ENCODE data around the gene NUP107.
A peak's percentile ranks its signal among the peaks of the same experiment; 100 is the strongest.

NUP107 gene

GRCh38 chr12:68743356-68743755 is 56.6 kb downstream of the NUP107 start:
- DNase-seq = no peak

GRCh38 chr12:68745376-68745903 is 58.7 kb downstream of the NUP107 start:
- no peak for DNase-seq

- peak; percentile 91 for DNase-seq
These were observed 59.3 kb downstream of the NUP107 start, which contains the start of gene SLC35E3 for GRCh38 chr12:68745904-68746571. Gene SLC35E3 (plus strand): TSS chr12:68746176. CDS start chr12:68746378, 202 bp downstream.

GRCh38 chr12:68746572-68747180 is 59.9 kb downstream of the NUP107 start:
- DNase-seq = peak; percentile 48

GRCh38 chr12:68749443-68749842 is 62.7 kb downstream of the NUP107 start:
- no peak for DNase-seq

GRCh38 chr12:68749861-68750260 is 63.1 kb downstream of the NUP107 start:
- no peak for DNase-seq

- no peak for DNase-seq
These were observed 63.7 kb downstream of the NUP107 start for GRCh38 chr12:68750506-68750905.

GRCh38 chr12:68755536-68756243 is 68.9 kb downstream of the NUP107 start:
- no peak for DNase-seq

GRCh38 chr12:68759852-68760251 is 73.1 kb downstream of the NUP107 start:
- DNase-seq = no peak

GRCh38 chr12:68760806-68761441 is 74.1 kb downstream of the NUP107 start:
- DNase-seq = no peak

- no peak for DNase-seq
These were observed 74.6 kb downstream of the NUP107 start for GRCh38 chr12:68761442-68761812.

GRCh38 chr12:68761901-68762630 is 75.3 kb downstream of the NUP107 start:
- DNase-seq = no peak

- no peak for DNase-seq
These were observed 75.9 kb downstream of the NUP107 start for GRCh38 chr12:68762691-68763090.

- DNase-seq = no peak
These were observed 78.9 kb downstream of the NUP107 start for GRCh38 chr12:68765696-68766095.

- DNase-seq = no peak
These were observed 79.9 kb downstream of the NUP107 start for GRCh38 chr12:68766646-68767045.

GRCh38 chr12:68767191-68767590 is 80.4 kb downstream of the NUP107 start:
- no peak for DNase-seq

GRCh38 chr12:68768431-68768939 is 81.7 kb downstream of the NUP107 start:
- no peak for DNase-seq

- DNase-seq = no peak
These were observed 83.2 kb downstream of the NUP107 start for GRCh38 chr12:68769941-68770340.

- DNase-seq = no peak
These were observed 84.6 kb downstream of the NUP107 start for GRCh38 chr12:68771223-68771925.

GRCh38 chr12:68772714-68773113 is 85.9 kb downstream of the NUP107 start:
- no peak for DNase-seq

- no peak for DNase-seq
These were observed 86.8 kb downstream of the NUP107 start for GRCh38 chr12:68773582-68773981.
